ENCODE results near the gene LGALS13.

The LGALS13 gene

DNA sequence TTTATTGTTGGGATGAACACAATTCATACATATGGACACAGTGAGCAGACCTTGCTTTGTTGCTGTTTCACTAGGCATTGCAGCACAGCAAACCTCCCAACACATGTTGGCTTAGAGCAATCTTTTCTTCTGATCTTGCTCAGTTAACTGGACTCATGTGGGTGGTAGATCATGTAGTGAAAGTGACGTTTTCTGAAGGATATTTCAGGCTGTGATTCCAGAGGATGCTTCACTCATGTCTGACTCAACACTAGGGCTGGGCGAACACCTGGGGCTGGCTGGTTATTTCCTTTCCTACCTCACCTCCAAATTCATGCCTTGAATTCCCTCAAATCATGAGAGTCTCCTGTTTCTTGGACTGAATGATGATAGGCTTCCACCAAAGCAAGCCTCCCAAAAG, 14.3 kb upstream of the LGALS13 start:
- Histone ChIP-seq H3K4me1 (ENCODE audit: low read length) (no peaks in the 10 kb centered on the region), H3K9ac (ENCODE audit: low read length) (no peak overlapping the region), H3K9me3 (ENCODE audit: insufficient read depth, low read length) (no peaks in the 10 kb centered on the region), H3K36me3 (replicated peaks; ENCODE audit: low read depth, low read length) (no peaks in the 10 kb centered on the region), H3K27me3 (ENCODE audit: low read depth, low read length) (peaks cover 16% of the 10 kb centered on the region; the same call in 1 of the 2 replicates), H4K20me1 (ENCODE audit: insufficient read depth, low read length) (no peaks in the 10 kb centered on the region), H3K4me3 (ENCODE audit: low read length) (no peak overlapping the region), H3K27ac (ENCODE audit: low read length) (no peak overlapping the region), H3K79me2 (ENCODE audit: low read length) (no peaks in the 10 kb centered on the region), H2AFZ (ENCODE audit: low read depth, low read length) (no peak overlapping the region), H3K4me2 (ENCODE audit: low read length) (no peak overlapping the region)
- TF ChIP-seq EZH2phosphoT487 (IDR thresholded peaks at IDR 0.05; ENCODE audit: low read depth): no peak
- TF ChIP-seq, protein P1, sequence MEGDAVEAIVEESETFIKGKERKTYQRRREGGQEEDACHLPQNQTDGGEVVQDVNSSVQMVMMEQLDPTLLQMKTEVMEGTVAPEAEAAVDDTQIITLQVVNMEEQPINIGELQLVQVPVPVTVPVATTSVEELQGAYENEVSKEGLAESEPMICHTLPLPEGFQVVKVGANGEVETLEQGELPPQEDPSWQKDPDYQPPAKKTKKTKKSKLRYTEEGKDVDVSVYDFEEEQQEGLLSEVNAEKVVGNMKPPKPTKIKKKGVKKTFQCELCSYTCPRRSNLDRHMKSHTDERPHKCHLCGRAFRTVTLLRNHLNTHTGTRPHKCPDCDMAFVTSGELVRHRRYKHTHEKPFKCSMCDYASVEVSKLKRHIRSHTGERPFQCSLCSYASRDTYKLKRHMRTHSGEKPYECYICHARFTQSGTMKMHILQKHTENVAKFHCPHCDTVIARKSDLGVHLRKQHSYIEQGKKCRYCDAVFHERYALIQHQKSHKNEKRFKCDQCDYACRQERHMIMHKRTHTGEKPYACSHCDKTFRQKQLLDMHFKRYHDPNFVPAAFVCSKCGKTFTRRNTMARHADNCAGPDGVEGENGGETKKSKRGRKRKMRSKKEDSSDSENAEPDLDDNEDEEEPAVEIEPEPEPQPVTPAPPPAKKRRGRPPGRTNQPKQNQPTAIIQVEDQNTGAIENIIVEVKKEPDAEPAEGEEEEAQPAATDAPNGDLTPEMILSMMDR (IDR thresholded peaks at IDR 0.05; ENCODE audit: low read depth, low read length): no peak

DNA sequence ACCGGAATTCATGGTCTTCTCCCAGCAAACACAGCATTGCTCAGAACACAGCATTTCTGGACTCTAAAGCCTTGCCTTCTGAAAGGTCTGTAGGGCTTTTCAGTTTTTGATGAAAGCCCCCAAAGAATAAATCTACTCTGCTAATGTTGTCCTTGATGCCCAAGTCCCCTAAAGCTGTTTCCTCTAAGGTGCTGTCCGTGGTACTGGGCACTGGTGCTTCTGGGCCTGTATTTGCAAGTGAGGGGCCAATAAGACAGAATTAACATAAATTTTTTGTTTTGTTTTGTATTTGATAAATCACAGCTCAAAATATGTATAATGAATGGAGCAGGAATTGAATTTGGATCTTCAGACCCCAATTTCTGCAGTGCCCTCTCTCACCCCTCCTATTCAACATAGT, 12.1 kb upstream of the LGALS13 start:
- Histone ChIP-seq H4K20me1 (ENCODE audit: insufficient read depth, low read length) (no peaks in the 10 kb centered on the region), H3K4me3 (ENCODE audit: low read length) (no peak overlapping the region), H3K4me2 (ENCODE audit: low read length) (no peak overlapping the region), H3K79me2 (ENCODE audit: low read length) (no peaks in the 10 kb centered on the region), H2AFZ (ENCODE audit: low read depth, low read length) (no peak overlapping the region), H3K9me3 (ENCODE audit: insufficient read depth, low read length) (no peaks in the 10 kb centered on the region), H3K4me1 (ENCODE audit: low read length) (no peaks in the 10 kb centered on the region), H3K36me3 (replicated peaks; ENCODE audit: low read depth, low read length) (no peaks in the 10 kb centered on the region), H3K27me3 (ENCODE audit: low read depth, low read length) (peaks cover 11% of the 10 kb centered on the region; the same call in 1 of the 2 replicates), H3K27ac (ENCODE audit: low read length) (no peak overlapping the region), H3K9ac (ENCODE audit: low read length) (no peak overlapping the region)
- TF ChIP-seq, protein P1 (IDR thresholded peaks at IDR 0.05; ENCODE audit: low read depth, low read length): no peak
- TF ChIP-seq EZH2phosphoT487 (IDR thresholded peaks at IDR 0.05; ENCODE audit: low read depth): no peak

DNA sequence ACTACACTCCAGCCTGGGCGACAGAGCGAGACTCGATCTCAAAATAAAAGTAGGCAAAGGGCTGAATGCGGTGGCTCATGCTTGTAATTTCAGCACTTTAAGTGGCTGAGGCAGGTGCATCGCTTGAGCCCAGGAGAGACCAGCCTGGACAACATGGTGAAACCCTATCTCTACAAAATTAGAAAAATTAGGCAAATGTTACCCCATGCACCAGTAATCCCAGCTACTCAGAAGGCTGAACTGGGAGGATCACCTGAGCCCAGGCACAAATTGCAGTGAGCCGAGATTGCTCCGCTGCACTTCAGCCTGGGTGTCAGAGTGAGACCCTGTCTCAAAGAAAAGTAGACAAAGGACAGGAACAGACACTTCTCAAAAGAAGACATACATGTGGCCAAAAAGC, 9.9 kb upstream of the LGALS13 start:
- H4K20me1 ChIP-seq (ENCODE audit: insufficient read depth, low read length): 0 out of 2 replicates have a peak, but pooled peaks cover 4% of the 10 kb centered on the region

DNA sequence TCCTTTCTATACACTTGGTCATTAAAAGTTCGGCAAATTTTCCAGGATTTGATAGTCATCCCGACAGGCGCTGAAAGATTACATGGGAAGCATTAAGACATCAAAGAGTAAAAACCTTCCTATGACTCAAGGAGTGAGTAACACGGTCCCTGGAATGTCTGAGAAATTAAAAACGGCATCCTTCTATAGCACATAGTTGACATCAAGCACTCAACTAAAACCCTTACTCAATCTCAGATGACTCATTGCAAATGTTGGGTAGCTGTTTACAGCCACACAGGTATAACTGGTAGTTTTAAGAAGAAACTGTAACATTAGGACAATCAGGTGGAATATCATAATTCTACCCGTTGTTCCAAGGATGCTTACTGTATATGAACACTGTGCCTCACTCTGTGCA, 6.4 kb upstream of the LGALS13 start:
- H4K20me1 ChIP-seq (ENCODE audit: insufficient read depth, low read length): 0 out of 2 replicates have a peak, but pooled peaks cover 4% of the 10 kb centered on the region
- H3K27me3 ChIP-seq (ENCODE audit: low read depth, low read length): peaks cover 25% of the 10 kb centered on the region
- H3K9me3 ChIP-seq (ENCODE audit: insufficient read depth, low read length): no peaks in the 10 kb centered on the region
- no peak overlapping the region for H3K4me2 ChIP-seq (ENCODE audit: low read length)
- TF ChIP-seq EZH2phosphoT487 (IDR thresholded peaks at IDR 0.05; ENCODE audit: low read depth): no peak
- TF ChIP-seq, protein P1 (IDR thresholded peaks at IDR 0.05; ENCODE audit: low read depth, low read length): no peak
- H2AFZ ChIP-seq (ENCODE audit: low read depth, low read length): no peak overlapping the region
- H3K9ac ChIP-seq (ENCODE audit: low read length): no peak overlapping the region
- H3K79me2 ChIP-seq (ENCODE audit: low read length): no peaks in the 10 kb centered on the region
- H3K4me3 ChIP-seq (ENCODE audit: low read length): no peak overlapping the region
- H3K4me1 ChIP-seq (ENCODE audit: low read length): no peaks in the 10 kb centered on the region
- no peaks in the 10 kb centered on the region for H3K36me3 ChIP-seq (replicated peaks; ENCODE audit: low read depth, low read length)
- H3K27ac ChIP-seq (ENCODE audit: low read length): no peak overlapping the region

More for the DNA sequence above, 9.9 kb upstream of the LGALS13 start:
- Histone ChIP-seq H3K4me1 (ENCODE audit: low read length) (no peaks in the 10 kb centered on the region), H3K4me2 (ENCODE audit: low read length) (no peak overlapping the region), H3K27me3 (ENCODE audit: low read depth, low read length) (peaks cover 23% of the 10 kb centered on the region), H3K79me2 (ENCODE audit: low read length) (no peaks in the 10 kb centered on the region), H3K9ac (ENCODE audit: low read length) (no peak overlapping the region), H3K36me3 (replicated peaks; ENCODE audit: low read depth, low read length) (no peaks in the 10 kb centered on the region), H3K9me3 (ENCODE audit: insufficient read depth, low read length) (no peaks in the 10 kb centered on the region), H3K27ac (ENCODE audit: low read length) (no peak overlapping the region), H3K4me3 (ENCODE audit: low read length) (no peak overlapping the region), H2AFZ (ENCODE audit: low read depth, low read length) (no peak overlapping the region)
- no peak for TF ChIP-seq EZH2phosphoT487 (IDR thresholded peaks at IDR 0.05; ENCODE audit: low read depth)
- TF ChIP-seq, protein P1 (IDR thresholded peaks at IDR 0.05; ENCODE audit: low read depth, low read length): no peak

All from OCI-LY3 (cell line).